ENCODE data around the gene MSI2. TPM values are rescaled to one million over a fixed set of nuclear protein-coding genes. Genes with fewer than 3 reads are reported as not detected.

MSI2 gene
- total and polyA plus RNA-seq, 2 donors (not counting 3 experiments of a cell fraction or from before 2014, with no cell fraction given) = 20.9 to 59.3 TPM

- TF ChIP-seq JUN (IDR thresholded peaks at IDR 0.05; ENCODE audit: borderline replicate concordance, insufficient read depth, insufficient read length, low read depth) (no peak), POLR2A (IDR thresholded peaks at IDR 0.05; ENCODE audit: low read depth, low read length) (no peak), GATA2 (IDR thresholded peaks at IDR 0.05; ENCODE audit: insufficient read depth, insufficient read length, low read depth, low read length) (no peak), MYC (IDR thresholded peaks at IDR 0.05; ENCODE audit: low read depth, low read length) (no peak), POLR2AphosphoS5 (IDR thresholded peaks at IDR 0.05; ENCODE audit: insufficient read depth, low read depth, low read length) (no peak), MAX (IDR thresholded peaks at IDR 0.05; ENCODE audit: insufficient read depth, insufficient read length) (no peak)
- no peak for FAIRE-seq
- Histone ChIP-seq H4K20me1 (replicated peaks; ENCODE audit: control insufficient read depth, extremely low read depth, insufficient read depth, low read length) (no peaks in the 10 kb centered on the region), H3K27ac (ENCODE audit: insufficient read depth, low read depth, low read length) (no peak overlapping the region), H3K27me3 (ENCODE audit: control insufficient read depth in 2 of 2, insufficient read depth in 2 of 2, low read length in 2 of 2) (no peaks in the 10 kb centered on the region), H3K9me1 (replicated peaks; ENCODE audit: control insufficient read depth, extremely low read depth, insufficient read depth, low read length) (no peaks in the 10 kb centered on the region), H3K79me2 (ENCODE audit: control insufficient read depth, insufficient read depth, low read length) (no peaks in the 10 kb centered on the region), H3K9ac (replicated peaks; ENCODE audit: extremely low read depth, insufficient read depth, low read length) (no peak overlapping the region), H2AFZ (ENCODE audit: low read depth, low read length) (no peak overlapping the region), H3K4me1 (ENCODE audit: control insufficient read depth, extremely low read depth, insufficient read depth, low read length) (no peaks in the 10 kb centered on the region), H3K9me3 (replicated peaks; ENCODE audit: control insufficient read depth, insufficient read depth, low read length) (no peaks in the 10 kb centered on the region), H3K4me2 (ENCODE audit: insufficient read depth, low read length) (no peak overlapping the region), H3K4me3 (replicated peaks in 1 of 3; ENCODE audit: insufficient read depth in 1 of 3, low read depth in 1 of 3, low read length in 3 of 3) (no peak overlapping the region), H3K36me3 (ENCODE audit: control insufficient read depth in 2 of 2, extremely low read depth in 1 of 2, insufficient read depth in 2 of 2, low read length in 2 of 2) (no peaks in the 10 kb centered on the region)
- dilution Hi-C loops (cut with MboI; ENCODE audit: extremely low pct_ligation_motif_present, low sequenced_read_pairs) = no loop called here
- ChIA-PET POLR2A (no interaction called here), CTCF (no interaction called here)
- intact Hi-C loops (cut with micrococcal nuclease) = no loop called here
- DNase-seq (ENCODE audit: low read depth, low spot score) = no peak
- no TSS peak for BruUV-seq (replicated peaks)
Observed at GRCh38 chr17:57629886-57630285, 373.6 kb downstream of the MSI2 start.

- no peak overlapping the region for H3K27ac ChIP-seq (ENCODE audit: insufficient read depth, low read depth, low read length)
- CTCF ChIA-PET = interaction anchor here (1.3 to 1.4 kb wide), 2 partner anchors 41 to 388 kb away, joined by 3 to 4 read pairs; no protein-coding TSS in a partner anchor
Observed at GRCh38 chr17:57630736-57631135, 374.4 kb downstream of the MSI2 start.

More at GRCh38 chr17:57630736-57631135, 374.4 kb downstream of the MSI2 start:
- Histone ChIP-seq H3K9me1 (replicated peaks; ENCODE audit: control insufficient read depth, extremely low read depth, insufficient read depth, low read length) (no peaks in the 10 kb centered on the region), H3K4me2 (ENCODE audit: insufficient read depth, low read length) (no peak overlapping the region), H2AFZ (ENCODE audit: low read depth, low read length) (no peak overlapping the region), H3K9ac (replicated peaks; ENCODE audit: extremely low read depth, insufficient read depth, low read length) (no peak overlapping the region), H3K4me1 (ENCODE audit: control insufficient read depth, extremely low read depth, insufficient read depth, low read length) (no peaks in the 10 kb centered on the region), H3K9me3 (replicated peaks; ENCODE audit: control insufficient read depth, insufficient read depth, low read length) (no peaks in the 10 kb centered on the region), H3K79me2 (ENCODE audit: control insufficient read depth, insufficient read depth, low read length) (no peaks in the 10 kb centered on the region), H3K4me3 (replicated peaks in 1 of 3; ENCODE audit: insufficient read depth in 1 of 3, low read depth in 1 of 3, low read length in 3 of 3) (no peak overlapping the region), H4K20me1 (replicated peaks; ENCODE audit: control insufficient read depth, extremely low read depth, insufficient read depth, low read length) (no peaks in the 10 kb centered on the region), H3K36me3 (ENCODE audit: control insufficient read depth in 2 of 2, extremely low read depth in 1 of 2, insufficient read depth in 2 of 2, low read length in 2 of 2) (no peaks in the 10 kb centered on the region), H3K27me3 (ENCODE audit: control insufficient read depth in 2 of 2, insufficient read depth in 2 of 2, low read length in 2 of 2) (no peaks in the 10 kb centered on the region)
- FAIRE-seq (no peak), DNase-seq (ENCODE audit: low read depth, low spot score) (no peak)
- POLR2A ChIA-PET = no interaction called here
- TF ChIP-seq POLR2A (IDR thresholded peaks at IDR 0.05; ENCODE audit: low read depth, low read length) (no peak), JUN (IDR thresholded peaks at IDR 0.05; ENCODE audit: borderline replicate concordance, insufficient read depth, insufficient read length, low read depth) (no peak), CTCF (IDR thresholded peaks at IDR 0.05; ENCODE audit: extremely low read depth in 1 of 2, insufficient read depth in 1 of 2, low read depth in 1 of 2, low read length in 2 of 2) (no peak), POLR2AphosphoS5 (IDR thresholded peaks at IDR 0.05; ENCODE audit: insufficient read depth, low read depth, low read length) (no peak), EZH2 (IDR thresholded peaks at IDR 0.05; ENCODE audit: borderline replicate concordance, low read depth, low read length, severe bottlenecking) (no peak), GATA2 (IDR thresholded peaks at IDR 0.05; ENCODE audit: insufficient read depth, insufficient read length, low read depth, low read length) (no peak), MYC (IDR thresholded peaks at IDR 0.05; ENCODE audit: low read depth, low read length) (no peak), MAX (IDR thresholded peaks at IDR 0.05; ENCODE audit: insufficient read depth, insufficient read length) (no peak), FOS (IDR thresholded peaks at IDR 0.05; ENCODE audit: borderline replicate concordance, insufficient read depth, low read length) (no peak)
- intact Hi-C loops (cut with micrococcal nuclease) (no loop called here), dilution Hi-C loops (cut with MboI; ENCODE audit: extremely low pct_ligation_motif_present, low sequenced_read_pairs) (no loop called here)
- no TSS peak for BruUV-seq (replicated peaks)

All from endothelial cell of umbilical vein (primary cell).